Neural cell (in vitro differentiated cells): Measurements from ENCODE around the gene IL23A.

Source experiments
- CTCF ChIP-seq: fragments of 450-650 bp; IDR thresholded peaks from 2 replicates; pipeline ENCODE4 v1.5.1; 2014; ENCODE audit warnings: antibody characterized with exemption, mild to moderate bottlenecking, moderate library complexity; ENCODE audit not compliant: poor library complexity, severe bottlenecking
- EP300 ChIP-seq: fragments of 450-650 bp; conservative IDR thresholded peaks from 2 replicates; pipeline ENCODE4 v1.6.1; 2014; ENCODE audit warnings: antibody characterized with exemption, mild to moderate bottlenecking, moderate library complexity; ENCODE audit not compliant: poor library complexity, severe bottlenecking
- EZH2 ChIP-seq: fragments of 200-600, 300-800 bp; shearing (Covaris generic), sonication (generic); IDR thresholded peaks from 2 replicates; pipeline ENCODE4 v1.6.1; 2014; ENCODE audit warnings: antibody characterized with exemption, low read length, borderline replicate concordance, mild to moderate bottlenecking; ENCODE audit not compliant: insufficient read depth, poor library complexity, severe bottlenecking
- POLR2AphosphoS5 ChIP-seq: IDR thresholded peaks from 2 replicates; pipeline ENCODE4 v1.6.1; 2012
- RAD21 ChIP-seq: fragments of 450-650 bp; conservative IDR thresholded peaks from 2 replicates; pipeline ENCODE4 v1.6.1; 2014; ENCODE audit warnings: antibody characterized with exemption, mild to moderate bottlenecking, moderate library complexity
- TAF1 ChIP-seq: IDR thresholded peaks from 2 replicates; pipeline ENCODE4 v1.6.1; 2012; ENCODE audit warnings: low read depth
- TF ChIP-seq, protein P1 (sequence below): IDR thresholded peaks from 2 replicates; pipeline ENCODE4 v1.6.1; 2012; ENCODE audit warnings: borderline replicate concordance

DNA sequence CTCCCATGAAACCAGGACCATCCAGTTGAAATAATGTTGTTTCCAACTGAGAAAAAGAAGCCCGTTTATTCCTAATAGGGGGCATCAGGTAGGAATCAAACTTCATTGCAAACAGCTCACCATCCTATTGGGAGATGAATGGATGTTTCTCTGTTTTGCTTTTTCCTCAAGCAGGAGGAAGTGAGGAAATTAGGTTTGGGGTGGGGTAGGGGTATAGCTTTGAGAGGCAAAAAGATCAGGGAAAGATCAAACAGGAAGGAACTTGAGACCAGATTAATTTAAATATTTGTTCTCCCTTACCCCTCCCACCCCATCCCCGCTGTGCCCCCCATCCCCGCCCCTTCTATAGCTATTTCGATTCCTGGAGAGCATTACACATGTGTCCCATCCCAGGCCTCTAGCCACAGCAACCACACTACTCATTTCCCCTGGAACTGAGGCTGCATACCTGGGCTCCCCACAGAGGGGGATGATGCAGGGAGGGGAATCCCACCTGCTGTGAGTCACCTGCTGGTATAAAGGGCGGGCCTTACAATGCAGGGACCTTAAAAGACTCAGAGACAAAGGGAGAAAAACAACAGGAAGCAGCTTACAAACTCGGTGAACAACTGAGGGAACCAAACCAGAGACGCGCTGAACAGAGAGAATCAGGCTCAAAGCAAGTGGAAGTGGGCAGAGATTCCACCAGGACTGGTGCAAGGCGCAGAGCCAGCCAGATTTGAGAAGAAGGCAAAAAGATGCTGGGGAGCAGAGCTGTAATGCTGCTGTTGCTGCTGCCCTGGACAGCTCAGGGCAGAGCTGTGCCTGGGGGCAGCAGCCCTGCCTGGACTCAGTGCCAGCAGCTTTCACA lies at the start of gene IL23A:
- TF ChIP-seq CTCF = no peak
- TF ChIP-seq, protein P1, sequence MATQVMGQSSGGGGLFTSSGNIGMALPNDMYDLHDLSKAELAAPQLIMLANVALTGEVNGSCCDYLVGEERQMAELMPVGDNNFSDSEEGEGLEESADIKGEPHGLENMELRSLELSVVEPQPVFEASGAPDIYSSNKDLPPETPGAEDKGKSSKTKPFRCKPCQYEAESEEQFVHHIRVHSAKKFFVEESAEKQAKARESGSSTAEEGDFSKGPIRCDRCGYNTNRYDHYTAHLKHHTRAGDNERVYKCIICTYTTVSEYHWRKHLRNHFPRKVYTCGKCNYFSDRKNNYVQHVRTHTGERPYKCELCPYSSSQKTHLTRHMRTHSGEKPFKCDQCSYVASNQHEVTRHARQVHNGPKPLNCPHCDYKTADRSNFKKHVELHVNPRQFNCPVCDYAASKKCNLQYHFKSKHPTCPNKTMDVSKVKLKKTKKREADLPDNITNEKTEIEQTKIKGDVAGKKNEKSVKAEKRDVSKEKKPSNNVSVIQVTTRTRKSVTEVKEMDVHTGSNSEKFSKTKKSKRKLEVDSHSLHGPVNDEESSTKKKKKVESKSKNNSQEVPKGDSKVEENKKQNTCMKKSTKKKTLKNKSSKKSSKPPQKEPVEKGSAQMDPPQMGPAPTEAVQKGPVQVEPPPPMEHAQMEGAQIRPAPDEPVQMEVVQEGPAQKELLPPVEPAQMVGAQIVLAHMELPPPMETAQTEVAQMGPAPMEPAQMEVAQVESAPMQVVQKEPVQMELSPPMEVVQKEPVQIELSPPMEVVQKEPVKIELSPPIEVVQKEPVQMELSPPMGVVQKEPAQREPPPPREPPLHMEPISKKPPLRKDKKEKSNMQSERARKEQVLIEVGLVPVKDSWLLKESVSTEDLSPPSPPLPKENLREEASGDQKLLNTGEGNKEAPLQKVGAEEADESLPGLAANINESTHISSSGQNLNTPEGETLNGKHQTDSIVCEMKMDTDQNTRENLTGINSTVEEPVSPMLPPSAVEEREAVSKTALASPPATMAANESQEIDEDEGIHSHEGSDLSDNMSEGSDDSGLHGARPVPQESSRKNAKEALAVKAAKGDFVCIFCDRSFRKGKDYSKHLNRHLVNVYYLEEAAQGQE = no peak
- no peak for TF ChIP-seq EP300
- no peak for TF ChIP-seq POLR2AphosphoS5
- TF ChIP-seq EZH2 = no peak
- TF ChIP-seq RAD21 = no peak
- no peak for TF ChIP-seq TAF1
